Keratinocyte (primary cell): Measurements from ENCODE around the gene NBL1. TPM values are rescaled to one million over a fixed set of nuclear protein-coding genes. Genes with fewer than 3 reads are reported as not detected.

Experiments used
- DNase-seq: peaks from one replicate; pipeline ENCODE4 v3.0.0-alpha.2; 2011; ENCODE audit warnings: low read depth, missing footprints, low spot score
- FAIRE-seq: peaks from 2 replicates; lab custom pipeline; 2011; peaks lifted over from hg19 to GRCh38; lab: Jason Lieb, UNC
- H2AFZ ChIP-seq: 2 replicates; pipeline ENCODE4 v1.6.0; 2012; ENCODE audit warnings: low read length, control low read depth, inconsistent platforms; ENCODE audit not compliant: control insufficient read depth
- H3K27ac ChIP-seq: 2 replicates; pipeline ENCODE4 v1.5.1; 2011; ENCODE audit warnings: low read length; ENCODE audit not compliant: control insufficient read depth, insufficient read depth
- H3K27me3 ChIP-seq: 3 replicates; pipeline ENCODE4 v1.6.0; 2011; ENCODE audit warnings: low read length; ENCODE audit not compliant: control insufficient read depth, insufficient read depth; ENCODE audit errors: extremely low read depth
- H3K36me3 ChIP-seq, 2 experiments: 2 replicates in 1 of 2; 3 replicates in 1 of 2; pipeline ENCODE4 v1.5.1; 2011; ENCODE audit warnings: low read length in 2 of 2, mild to moderate bottlenecking in 1 of 2; ENCODE audit not compliant: control insufficient read depth in 2 of 2, insufficient read depth in 2 of 2; ENCODE audit errors: extremely low read depth in 1 of 2
- H3K4me1 ChIP-seq: 3 replicates; pipeline ENCODE4 v1.5.1; 2011; ENCODE audit warnings: low read length; ENCODE audit not compliant: control insufficient read depth, insufficient read depth; ENCODE audit errors: extremely low read depth
- H3K4me2 ChIP-seq: 3 replicates; pipeline ENCODE4 v1.6.0; 2011; ENCODE audit warnings: low read depth, low read length; ENCODE audit not compliant: control insufficient read depth, insufficient read depth; ENCODE audit errors: extremely low read depth
- H3K4me3 ChIP-seq, 3 experiments: fragments of 200-600 bp in 1 of 3; sonication (generic) in 1 of 3; 2 replicates in 2 of 3; 3 replicates in 1 of 3; pipeline ENCODE4 v1.5.1; 2011 to 2016; ENCODE audit warnings: low read length in 3 of 3, mild to moderate bottlenecking in 3 of 3, control low read depth in 2 of 3, inconsistent platforms in 1 of 3, low read depth in 1 of 3, mixed read lengths in 1 of 3, mixed run types in 1 of 3, moderate library complexity in 1 of 3; ENCODE audit not compliant: control insufficient read depth in 2 of 3, insufficient read depth in 2 of 3; ENCODE audit errors: extremely low read depth in 1 of 3
- H3K79me2 ChIP-seq: 2 replicates; pipeline ENCODE4 v1.6.0; 2012; ENCODE audit warnings: low read length; ENCODE audit not compliant: control insufficient read depth, insufficient read depth
- H3K9ac ChIP-seq: 3 replicates; pipeline ENCODE4 v1.6.0; 2011; ENCODE audit warnings: low read length; ENCODE audit not compliant: control insufficient read depth, insufficient read depth; ENCODE audit errors: extremely low read depth
- H3K9me1 ChIP-seq: 3 replicates; pipeline ENCODE4 v1.6.0; 2011; ENCODE audit warnings: low read length; ENCODE audit not compliant: control insufficient read depth, insufficient read depth; ENCODE audit errors: extremely low read depth
- H3K9me3 ChIP-seq: 2 replicates; pipeline ENCODE4 v1.5.1; 2012; ENCODE audit warnings: low read depth, low read length; ENCODE audit not compliant: control insufficient read depth
- H4K20me1 ChIP-seq: 3 replicates; pipeline ENCODE4 v1.6.0; 2011; ENCODE audit warnings: low read length; ENCODE audit not compliant: control insufficient read depth, insufficient read depth; ENCODE audit errors: extremely low read depth
- EZH2 ChIP-seq: IDR thresholded peaks from one replicate; pipeline ENCODE4 v1.6.1; 2012; ENCODE audit warnings: inconsistent platforms, mild to moderate bottlenecking, low read length, moderate library complexity
- dilution Hi-C: fragments of 300-500 bp; cut with MboI; formaldehyde crosslinking; loops from one replicate; pipeline ENCODE4 v1.7.0; 2020; ENCODE audit warnings: low sequenced_read_pairs; ENCODE audit not compliant: extremely low pct_ligation_motif_present
- polyA plus RNA-seq, 5 experiments: library from polyadenylated mRNA; depleted of rRNA in 3 of 5; stranded (reverse) in 3 of 5; stranded (forward) in 1 of 5; unstranded in 1 of 5; fragments of >200 nt; gene quantifications; 1 replicate in 1 of 5; 2 replicates in 3 of 5; 3 replicates in 1 of 5; pipeline versions ENCODE4 v1.2.1 to v1.2.3, GENCODE V29; 2011 to 2012; ENCODE audit warnings: missing spikeins in 2 of 5, low read depth in 1 of 5, low replicate concordance in 1 of 5
- TF ChIP-seq, protein P1 (sequence below), 3 experiments: IDR thresholded peaks in 1 of 3; conservative IDR thresholded peaks in 1 of 3; optimal IDR thresholded peaks in 1 of 3; 2 replicates in 2 of 3; 3 replicates in 1 of 3; pipeline versions ENCODE3 to v1.5.1; 2011; ENCODE audit warnings: low read length in 3 of 3, mild to moderate bottlenecking in 3 of 3, moderate library complexity in 2 of 3, control low read depth in 1 of 3, inconsistent platforms in 1 of 3; ENCODE audit not compliant: insufficient read depth in 2 of 3; ENCODE audit errors: extremely low read depth in 1 of 3

NBL1 gene
- polyA plus RNA-seq, 1 donor (not counting 4 experiments of a cell fraction or from before 2014, with no cell fraction given), result 74.5 TPM

DNA sequence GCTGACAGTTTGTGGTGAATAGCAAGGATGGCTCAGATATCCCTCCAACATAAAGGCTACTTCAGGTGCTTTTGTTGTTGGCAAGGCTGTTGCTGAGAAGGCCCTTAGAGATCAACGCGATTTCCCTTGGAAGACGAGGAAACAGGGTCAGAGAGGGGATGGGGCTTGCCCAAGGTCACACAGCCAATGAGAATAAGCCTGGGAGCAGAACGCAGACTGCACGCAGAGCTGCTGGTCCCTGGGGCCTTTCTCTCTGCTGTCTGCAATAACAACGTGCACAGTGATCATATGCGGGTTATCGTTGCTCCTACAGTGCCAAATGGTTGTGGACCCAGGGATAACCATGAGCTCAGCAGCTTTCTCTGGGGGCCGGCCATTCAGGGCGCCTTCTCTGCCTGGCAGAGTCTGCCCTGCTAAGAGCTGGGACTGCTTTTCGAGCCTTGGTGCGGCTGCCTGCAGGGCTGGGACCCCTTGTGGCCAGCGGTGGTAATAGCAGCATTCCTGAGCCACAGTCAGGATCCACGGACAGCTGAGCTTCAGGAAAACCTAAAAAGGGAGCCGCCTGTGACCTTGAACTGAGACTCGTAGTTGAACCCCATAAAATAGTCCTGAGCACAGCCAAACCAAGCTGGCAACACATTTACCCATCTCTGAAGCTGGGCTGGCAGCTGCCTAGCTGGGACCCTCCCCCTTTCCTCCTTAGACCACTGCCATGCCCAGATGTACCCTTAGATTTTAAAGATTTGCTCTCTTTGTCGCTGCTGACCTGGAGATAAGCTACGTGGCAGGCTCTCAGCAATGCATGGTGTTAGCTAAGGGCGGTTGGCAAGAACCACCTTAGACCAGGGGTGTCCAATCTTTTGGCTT is 60.4 kb downstream of the NBL1 start:
- H3K9me3 ChIP-seq, result no peaks in the 10 kb centered on the region
- peak; percentile 15 for DNase-seq
- no peak overlapping the region for H3K4me2 ChIP-seq
- no peak overlapping the region for H3K9ac ChIP-seq
- TF ChIP-seq EZH2, result no peak
- TF ChIP-seq, protein P1, sequence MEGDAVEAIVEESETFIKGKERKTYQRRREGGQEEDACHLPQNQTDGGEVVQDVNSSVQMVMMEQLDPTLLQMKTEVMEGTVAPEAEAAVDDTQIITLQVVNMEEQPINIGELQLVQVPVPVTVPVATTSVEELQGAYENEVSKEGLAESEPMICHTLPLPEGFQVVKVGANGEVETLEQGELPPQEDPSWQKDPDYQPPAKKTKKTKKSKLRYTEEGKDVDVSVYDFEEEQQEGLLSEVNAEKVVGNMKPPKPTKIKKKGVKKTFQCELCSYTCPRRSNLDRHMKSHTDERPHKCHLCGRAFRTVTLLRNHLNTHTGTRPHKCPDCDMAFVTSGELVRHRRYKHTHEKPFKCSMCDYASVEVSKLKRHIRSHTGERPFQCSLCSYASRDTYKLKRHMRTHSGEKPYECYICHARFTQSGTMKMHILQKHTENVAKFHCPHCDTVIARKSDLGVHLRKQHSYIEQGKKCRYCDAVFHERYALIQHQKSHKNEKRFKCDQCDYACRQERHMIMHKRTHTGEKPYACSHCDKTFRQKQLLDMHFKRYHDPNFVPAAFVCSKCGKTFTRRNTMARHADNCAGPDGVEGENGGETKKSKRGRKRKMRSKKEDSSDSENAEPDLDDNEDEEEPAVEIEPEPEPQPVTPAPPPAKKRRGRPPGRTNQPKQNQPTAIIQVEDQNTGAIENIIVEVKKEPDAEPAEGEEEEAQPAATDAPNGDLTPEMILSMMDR (optimal IDR thresholded peaks at IDR 0.05 in 1 of 3, IDR thresholded peaks at IDR 0.05 in 1 of 3, conservative IDR thresholded peaks at IDR 0.05 in 1 of 3; ENCODE audit: extremely low read depth in 1 of 3, insufficient read depth in 2 of 3, low read length in 3 of 3), result peak; percentile 91 to 93 (median 92)
- H3K9me1 ChIP-seq, result no peaks in the 10 kb centered on the region
- no peak overlapping the region for H3K4me3 ChIP-seq
- H3K27ac ChIP-seq, result no peak overlapping the region
- no peaks in the 10 kb centered on the region for H4K20me1 ChIP-seq
- dilution Hi-C loops, result no loop called here
- no peak overlapping the region for H2AFZ ChIP-seq
- no peaks in the 10 kb centered on the region for H3K4me1 ChIP-seq
- FAIRE-seq, result peak; percentile 78
- H3K79me2 ChIP-seq, result no peaks in the 10 kb centered on the region
- no peaks in the 10 kb centered on the region for H3K36me3 ChIP-seq
- H3K27me3 ChIP-seq, result no peaks in the 10 kb centered on the region

DNA sequence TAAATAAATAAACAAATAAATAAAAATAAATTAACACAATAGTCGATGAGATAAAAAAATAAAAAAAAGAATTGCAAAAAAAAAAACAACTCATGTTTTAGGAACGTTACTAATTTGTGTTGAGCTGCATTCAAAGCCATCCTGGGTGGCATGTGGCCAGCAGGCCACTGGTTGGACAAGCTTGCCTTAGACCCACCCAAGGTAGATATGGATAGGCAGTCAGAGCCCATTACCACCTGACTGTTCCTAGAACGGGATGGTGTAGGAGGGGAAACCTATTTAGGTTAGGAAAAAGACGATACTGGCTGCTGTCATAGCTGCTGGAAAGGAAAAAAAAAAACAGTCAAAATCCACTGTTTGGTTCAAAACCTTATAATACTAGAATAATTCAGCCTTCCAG is 61.4 kb downstream of the NBL1 start:
- no peak overlapping the region for H3K4me2 ChIP-seq
- no peak overlapping the region for H3K9ac ChIP-seq
- H3K4me1 ChIP-seq, result no peaks in the 10 kb centered on the region
- no peaks in the 10 kb centered on the region for H3K79me2 ChIP-seq
- no peak overlapping the region for H3K4me3 ChIP-seq
- no peaks in the 10 kb centered on the region for H3K27me3 ChIP-seq
- TF ChIP-seq, protein P1 (optimal IDR thresholded peaks at IDR 0.05 in 1 of 3, IDR thresholded peaks at IDR 0.05 in 1 of 3, conservative IDR thresholded peaks at IDR 0.05 in 1 of 3; ENCODE audit: extremely low read depth in 1 of 3, insufficient read depth in 2 of 3, low read length in 3 of 3), result no peak
- no peak for TF ChIP-seq EZH2
- dilution Hi-C loops, result no loop called here
- H3K9me3 ChIP-seq, result no peaks in the 10 kb centered on the region
- no peaks in the 10 kb centered on the region for H4K20me1 ChIP-seq
- no peak for DNase-seq
- H2AFZ ChIP-seq, result no peak overlapping the region
- H3K27ac ChIP-seq, result no peak overlapping the region
- no peaks in the 10 kb centered on the region for H3K36me3 ChIP-seq
- FAIRE-seq, result no peak
- H3K9me1 ChIP-seq, result no peaks in the 10 kb centered on the region
